Vagina (tissue), 2 donors: ENCODE measurements around the gene C20orf144. TPM values are rescaled to one million over a fixed set of nuclear protein-coding genes. Genes with fewer than 3 reads are reported as not detected.

ENCODE experiments used
- DNase-seq, 2 donors: peaks; one replicate each; pipeline ENCODE4 v3.0.0-alpha.2; 2017; ENCODE audit errors: extremely low spot score in 2 of 2
- H3K27ac ChIP-seq: fragments of 200-600 bp; sonication (generic); one replicate; pipeline ENCODE4 v1.5.1; 2019
- H3K27me3 ChIP-seq: fragments of 200-600 bp; sonication (generic); one replicate; pipeline ENCODE4 v1.5.1; 2019
- H3K36me3 ChIP-seq, 2 donors: fragments of 200-600 bp; sonication (generic); one replicate each; pipeline ENCODE4 v1.5.1; 2017 to 2019
- H3K4me1 ChIP-seq: fragments of 200-600 bp; sonication (generic); one replicate; pipeline ENCODE4 v1.5.1; 2019
- H3K4me3 ChIP-seq, 2 donors: fragments of 200-600 bp; sonication (generic); 1 replicate in 1 of 2; 2 replicates in 1 of 2; pipeline ENCODE4 v1.5.1; 2016 to 2019
- H3K9me3 ChIP-seq: fragments of 200-600 bp; sonication (generic); one replicate; pipeline ENCODE4 v1.5.1; 2019
- CTCF ChIP-seq, 3 experiments: fragments of 450-650 bp in 2 of 3; fragments of 200-600 bp in 1 of 3; sonication (generic) in 1 of 3; IDR thresholded peaks; one replicate each; pipeline ENCODE4 v1.5.1; 2017 to 2019; ENCODE audit warnings: antibody characterized with exemption in 3 of 3, mild to moderate bottlenecking in 2 of 3, moderate library complexity in 2 of 3
- POLR2A ChIP-seq, 2 donors: fragments of 450-650 bp; IDR thresholded peaks; one replicate each; pipeline ENCODE4 v1.6.1; 2017; ENCODE audit warnings: antibody characterized with exemption in 2 of 2, mild to moderate bottlenecking in 2 of 2, moderate library complexity in 2 of 2
- POLR2AphosphoS5 ChIP-seq, 2 donors: sonication (generic); formaldehyde crosslinking; IDR thresholded peaks; one replicate each; pipeline ENCODE4 v1.9.0; 2017; ENCODE audit warnings: antibody characterized with exemption in 2 of 2, mild to moderate bottlenecking in 2 of 2, low read depth in 1 of 2; ENCODE audit not compliant: insufficient read depth in 1 of 2
- intact Hi-C: fragments of 100-400 bp; cut with DNase I; formaldehyde crosslinking; loops from one replicate; pipeline ENCODE4 v1.15.1; 2023
- total RNA-seq: library from RNA; depleted of rRNA; stranded (reverse); fragments of >200 nt; gene quantifications from one replicate; pipeline ENCODE4 v1.2.3, GENCODE V29; 2016

The C20orf144 gene
- total RNA-seq, 1 donor from 2014 or later: not detected

DNA sequence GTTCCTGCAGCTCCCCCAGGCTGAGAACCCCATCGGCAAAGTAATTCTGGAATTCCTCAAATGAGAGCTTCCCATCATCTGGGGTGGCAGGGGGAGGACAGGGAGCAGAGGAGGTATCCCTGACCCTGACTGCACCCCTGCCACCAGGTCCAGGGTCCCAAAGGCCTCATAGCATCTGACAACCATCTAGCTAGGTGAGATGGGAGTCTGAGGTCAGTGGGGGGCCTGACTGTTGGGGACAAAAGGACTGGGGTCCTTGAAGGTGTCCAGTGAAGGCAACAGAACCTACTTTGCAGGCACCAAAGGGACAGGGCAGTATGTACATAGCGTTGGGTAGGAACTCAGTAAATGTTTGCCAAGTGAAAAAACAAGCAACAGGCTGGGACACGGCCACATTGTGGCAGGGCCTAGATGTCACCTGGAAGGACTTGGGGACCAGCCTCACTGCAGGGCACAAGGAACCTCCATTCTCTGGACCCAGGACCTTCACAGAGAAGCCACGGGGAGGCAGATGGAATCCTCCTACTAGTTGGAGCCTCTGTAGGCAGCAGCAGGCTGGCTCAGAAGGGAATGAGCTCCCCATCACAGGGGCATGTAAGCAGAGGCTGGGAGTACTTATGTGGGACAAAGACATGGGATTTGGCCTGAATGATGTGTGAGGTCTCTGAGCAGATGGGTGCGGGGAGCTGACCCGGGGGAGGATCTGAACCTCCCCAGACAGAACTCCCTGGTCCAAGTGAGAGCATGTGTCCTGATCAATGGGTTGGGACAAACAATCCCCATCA, 8.8 kb downstream of the C20orf144 start:
- H3K9me3 ChIP-seq: no peaks in the 10 kb centered on the region
- H3K27ac ChIP-seq: peak overlapping the region; percentile 41
- TF ChIP-seq POLR2AphosphoS5 (IDR thresholded peaks at IDR 0.05; ENCODE audit: insufficient read depth in 1 of 2, low read depth in 1 of 2) (no peak), POLR2A (IDR thresholded peaks at IDR 0.05) (no peak), CTCF (IDR thresholded peaks at IDR 0.05) (no peak)
- no peak for DNase-seq
- no peaks in the 10 kb centered on the region for H3K36me3 ChIP-seq
- intact Hi-C loops: loop anchor here (10.0 kb wide), 1 partner anchor 64 kb away; the partner anchor contains the start of gene ZNF341
- H3K27me3 ChIP-seq: no peaks in the 10 kb centered on the region
- H3K4me3 ChIP-seq: no peak overlapping the region
- H3K4me1 ChIP-seq: peaks cover 49% of the 10 kb centered on the region

- intact Hi-C loops: loop anchor here (10.0 kb wide), 1 partner anchor 63 kb away; the partner anchor contains the start of gene ZNF341
Observed at GRCh38 chr20:33671573-33672288, 9.6 kb downstream of the C20orf144 start.

DNA sequence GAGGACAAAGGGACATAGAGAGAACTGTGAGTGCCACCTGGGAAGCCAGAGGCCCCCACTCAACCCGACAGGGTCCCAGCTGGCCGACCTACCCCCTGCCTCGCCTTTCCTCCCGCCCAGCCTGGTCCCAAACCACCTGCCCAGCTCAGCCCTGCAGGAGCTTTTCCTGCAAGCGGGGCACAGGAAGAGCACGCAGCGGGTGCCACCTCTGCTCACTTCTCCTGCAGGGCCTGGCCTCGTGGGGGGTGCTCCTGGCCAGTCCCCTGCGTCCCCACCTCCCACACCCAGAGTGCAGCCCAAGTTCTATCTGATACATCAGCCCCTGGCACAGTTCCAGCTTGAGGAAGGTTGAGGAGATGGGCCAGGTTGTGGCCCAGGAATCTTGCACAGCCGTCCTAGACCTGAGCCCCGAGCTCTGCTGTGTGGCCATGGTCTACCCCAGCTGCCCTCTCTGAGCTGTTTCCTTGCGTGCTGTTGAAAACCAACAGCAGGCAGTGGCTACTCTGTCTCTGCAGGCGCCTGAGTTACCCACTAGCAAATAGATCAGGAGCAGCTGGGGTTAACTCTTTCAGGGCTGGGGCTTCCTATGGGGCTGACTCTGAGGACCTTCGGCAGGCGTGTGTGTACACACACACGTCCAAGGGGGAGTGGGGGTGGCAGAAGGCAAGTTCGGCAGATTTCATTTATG, 10.4 kb downstream of the C20orf144 start:
- no peak for TF ChIP-seq POLR2A (IDR thresholded peaks at IDR 0.05)
- no peak for TF ChIP-seq CTCF (IDR thresholded peaks at IDR 0.05)
- TF ChIP-seq POLR2AphosphoS5 (IDR thresholded peaks at IDR 0.05; ENCODE audit: insufficient read depth in 1 of 2, low read depth in 1 of 2): no peak
- Histone ChIP-seq H3K9me3 (no peaks in the 10 kb centered on the region), H3K27ac (peak overlapping the region; percentile 95), H3K4me3 (peak overlapping the region; percentile 63 to 75), H3K36me3 (no peaks in the 10 kb centered on the region), H3K27me3 (no peaks in the 10 kb centered on the region), H3K4me1 (peaks cover 54% of the 10 kb centered on the region)
- no peak for DNase-seq
- intact Hi-C loops: loop anchor here (10.0 kb wide), 1 partner anchor 62 kb away; the partner anchor contains the start of gene ZNF341

More at GRCh38 chr20:33671573-33672288, 9.6 kb downstream of the C20orf144 start:
- Histone ChIP-seq H3K4me3 (no peak overlapping the region), H3K27me3 (no peaks in the 10 kb centered on the region), H3K27ac (no peak overlapping the region), H3K36me3 (no peaks in the 10 kb centered on the region), H3K9me3 (no peaks in the 10 kb centered on the region), H3K4me1 (peaks cover 51% of the 10 kb centered on the region)
- TF ChIP-seq CTCF (IDR thresholded peaks at IDR 0.05) (no peak), POLR2AphosphoS5 (IDR thresholded peaks at IDR 0.05; ENCODE audit: insufficient read depth in 1 of 2, low read depth in 1 of 2) (no peak), POLR2A (IDR thresholded peaks at IDR 0.05) (no peak)
- no peak for DNase-seq

GRCh38 chr20:33673114-33673409, 10.9 kb downstream of the C20orf144 start:
- intact Hi-C loops: loop anchor here (10.0 kb wide), 1 partner anchor 62 kb away; the partner anchor contains the start of gene ZNF341
- Histone ChIP-seq H3K9me3 (no peaks in the 10 kb centered on the region), H3K36me3 (no peaks in the 10 kb centered on the region), H3K27ac (peak overlapping the region; percentile 95), H3K4me3 (peak overlapping the region; percentile 63 to 75), H3K27me3 (no peaks in the 10 kb centered on the region), H3K4me1 (peaks cover 53% of the 10 kb centered on the region)
- TF ChIP-seq CTCF (IDR thresholded peaks at IDR 0.05) (no peak), POLR2AphosphoS5 (IDR thresholded peaks at IDR 0.05; ENCODE audit: insufficient read depth in 1 of 2, low read depth in 1 of 2) (no peak), POLR2A (IDR thresholded peaks at IDR 0.05) (no peak)
- DNase-seq: no peak
